ENCODE data around the gene CHRNA9. TPM values are rescaled to one million over a fixed set of nuclear protein-coding genes. Genes with fewer than 3 reads are reported as not detected.

The CHRNA9 gene
- total RNA-seq, 1 experiment from 2014 or later = 1.2 TPM

DNA sequence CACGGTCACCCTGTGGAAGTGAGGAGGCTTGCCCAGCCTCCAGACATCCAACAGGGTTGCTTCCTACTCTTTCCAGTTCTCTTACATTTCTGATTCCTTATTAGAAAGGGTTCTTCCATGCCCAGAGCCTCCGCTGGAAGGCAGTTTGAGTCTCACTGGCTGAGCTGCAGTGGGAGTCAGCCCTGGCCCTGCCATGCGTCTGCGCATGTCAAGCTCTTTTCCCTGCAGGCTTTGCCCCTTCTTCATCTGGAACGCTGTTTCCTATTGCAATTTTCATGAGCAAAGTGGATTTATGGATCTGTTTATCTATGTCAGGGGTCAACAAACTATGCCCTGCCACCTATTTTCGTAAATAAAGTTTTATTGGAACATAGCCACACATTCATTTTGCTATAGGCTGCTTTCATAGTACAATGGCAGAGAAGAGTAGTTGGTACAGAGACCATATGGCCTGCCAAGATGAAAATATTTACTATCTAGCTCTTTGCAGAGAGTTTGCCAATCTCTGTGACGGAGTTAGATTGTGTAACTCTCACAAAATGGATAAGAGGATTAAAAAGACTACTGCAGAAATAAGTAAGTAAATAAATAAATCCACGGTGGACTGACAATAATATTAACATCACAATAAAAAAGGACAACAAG is 3.9 kb upstream of the CHRNA9 start (continued):
- TF ChIP-seq, protein P1, sequence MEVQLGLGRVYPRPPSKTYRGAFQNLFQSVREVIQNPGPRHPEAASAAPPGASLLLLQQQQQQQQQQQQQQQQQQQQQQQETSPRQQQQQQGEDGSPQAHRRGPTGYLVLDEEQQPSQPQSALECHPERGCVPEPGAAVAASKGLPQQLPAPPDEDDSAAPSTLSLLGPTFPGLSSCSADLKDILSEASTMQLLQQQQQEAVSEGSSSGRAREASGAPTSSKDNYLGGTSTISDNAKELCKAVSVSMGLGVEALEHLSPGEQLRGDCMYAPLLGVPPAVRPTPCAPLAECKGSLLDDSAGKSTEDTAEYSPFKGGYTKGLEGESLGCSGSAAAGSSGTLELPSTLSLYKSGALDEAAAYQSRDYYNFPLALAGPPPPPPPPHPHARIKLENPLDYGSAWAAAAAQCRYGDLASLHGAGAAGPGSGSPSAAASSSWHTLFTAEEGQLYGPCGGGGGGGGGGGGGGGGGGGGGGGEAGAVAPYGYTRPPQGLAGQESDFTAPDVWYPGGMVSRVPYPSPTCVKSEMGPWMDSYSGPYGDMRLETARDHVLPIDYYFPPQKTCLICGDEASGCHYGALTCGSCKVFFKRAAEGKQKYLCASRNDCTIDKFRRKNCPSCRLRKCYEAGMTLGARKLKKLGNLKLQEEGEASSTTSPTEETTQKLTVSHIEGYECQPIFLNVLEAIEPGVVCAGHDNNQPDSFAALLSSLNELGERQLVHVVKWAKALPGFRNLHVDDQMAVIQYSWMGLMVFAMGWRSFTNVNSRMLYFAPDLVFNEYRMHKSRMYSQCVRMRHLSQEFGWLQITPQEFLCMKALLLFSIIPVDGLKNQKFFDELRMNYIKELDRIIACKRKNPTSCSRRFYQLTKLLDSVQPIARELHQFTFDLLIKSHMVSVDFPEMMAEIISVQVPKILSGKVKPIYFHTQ (CRISPR knock-in tag; IDR thresholded peaks at IDR 0.05) = no peak
- TF ChIP-seq ZNF219 (CRISPR knock-in tag; IDR thresholded peaks at IDR 0.05; ENCODE audit: borderline replicate concordance) = no peak
- TF ChIP-seq ZNF396 (CRISPR knock-in tag; IDR thresholded peaks at IDR 0.05; ENCODE audit: borderline replicate concordance) = no peak
- TF ChIP-seq SOX15 (CRISPR knock-in tag; IDR thresholded peaks at IDR 0.05) = no peak
- no peak for TF ChIP-seq GABPB1 (CRISPR knock-in tag; IDR thresholded peaks at IDR 0.05)
- no peak for TF ChIP-seq IRF2 (CRISPR knock-in tag; IDR thresholded peaks at IDR 0.05; ENCODE audit: borderline replicate concordance, low read depth)

DNA sequence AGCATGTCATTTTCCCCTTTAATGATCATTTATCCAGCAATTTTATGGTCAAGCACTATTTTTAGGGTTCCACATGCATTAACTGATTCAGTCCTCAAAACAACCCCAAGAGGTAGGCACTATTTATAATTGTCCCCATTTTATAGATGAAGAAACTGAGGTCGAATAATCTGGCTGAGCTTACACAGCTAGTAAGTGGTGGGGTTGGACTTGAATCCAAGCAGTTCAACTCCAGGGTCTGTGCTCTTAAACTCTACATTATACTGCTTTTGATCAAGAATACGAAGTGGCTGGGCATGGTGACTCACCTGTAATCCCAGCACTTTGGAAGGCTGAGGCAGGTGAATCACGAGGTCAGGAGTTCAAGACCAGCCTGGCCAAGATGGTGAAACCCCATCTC is 3.2 kb upstream of the CHRNA9 start:
- H3K27me3 Mint-ChIP-seq (ENCODE audit: low read depth) = peaks cover 3% of the 10 kb centered on the region; the same call in 1 of the 2 replicates
- no peaks in the 10 kb centered on the region for H3K36me3 Mint-ChIP-seq
- ChIA-PET CTCF (interaction anchor here (0.6 to 1.6 kb wide), 3 partner anchors 15 to 85 kb away, joined by 3 to 5 read pairs (median 3); no protein-coding TSS in a partner anchor), POLR2A (interaction anchor here (0.7 kb wide), 1 partner anchor 152 kb away, joined by 4 read pairs; no protein-coding TSS in a partner anchor)
- no peak for DNase-seq (ENCODE audit: low spot score)
- H3K4me1 Mint-ChIP-seq = peaks cover 38% of the 10 kb centered on the region
- no peak overlapping the region for H3K27ac Mint-ChIP-seq
- TF ChIP-seq TP53 (CRISPR knock-in tag; IDR thresholded peaks at IDR 0.05) = no peak
- no peak for TF ChIP-seq MXD4 (CRISPR knock-in tag; IDR thresholded peaks at IDR 0.05; ENCODE audit: borderline replicate concordance)
- TF ChIP-seq, protein P2, sequence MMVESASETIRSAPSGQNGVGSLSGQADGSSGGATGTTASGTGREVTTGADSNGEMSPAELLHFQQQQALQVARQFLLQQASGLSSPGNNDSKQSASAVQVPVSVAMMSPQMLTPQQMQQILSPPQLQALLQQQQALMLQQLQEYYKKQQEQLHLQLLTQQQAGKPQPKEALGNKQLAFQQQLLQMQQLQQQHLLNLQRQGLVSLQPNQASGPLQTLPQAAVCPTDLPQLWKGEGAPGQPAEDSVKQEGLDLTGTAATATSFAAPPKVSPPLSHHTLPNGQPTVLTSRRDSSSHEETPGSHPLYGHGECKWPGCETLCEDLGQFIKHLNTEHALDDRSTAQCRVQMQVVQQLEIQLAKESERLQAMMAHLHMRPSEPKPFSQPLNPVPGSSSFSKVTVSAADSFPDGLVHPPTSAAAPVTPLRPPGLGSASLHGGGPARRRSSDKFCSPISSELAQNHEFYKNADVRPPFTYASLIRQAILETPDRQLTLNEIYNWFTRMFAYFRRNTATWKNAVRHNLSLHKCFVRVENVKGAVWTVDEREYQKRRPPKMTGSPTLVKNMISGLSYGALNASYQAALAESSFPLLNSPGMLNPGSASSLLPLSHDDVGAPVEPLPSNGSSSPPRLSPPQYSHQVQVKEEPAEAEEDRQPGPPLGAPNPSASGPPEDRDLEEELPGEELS (CRISPR knock-in tag; IDR thresholded peaks at IDR 0.05) = no peak
- TF ChIP-seq RELA (CRISPR knock-in tag; IDR thresholded peaks at IDR 0.05; ENCODE audit: borderline replicate concordance) = no peak
- no peak for TF ChIP-seq FOXJ3 (CRISPR knock-in tag; IDR thresholded peaks at IDR 0.05; ENCODE audit: borderline replicate concordance)
- no peak for TF ChIP-seq OVOL2 (CRISPR knock-in tag; IDR thresholded peaks at IDR 0.05; ENCODE audit: borderline replicate concordance)
- no peak for TF ChIP-seq ZNF416 (CRISPR knock-in tag; IDR thresholded peaks at IDR 0.05)
- TF ChIP-seq RORB (CRISPR knock-in tag; IDR thresholded peaks at IDR 0.05) = no peak
- TF ChIP-seq JUN (CRISPR knock-in tag; IDR thresholded peaks at IDR 0.05) = no peak
- no peak for TF ChIP-seq ZNF138 (CRISPR knock-in tag; conservative IDR thresholded peaks at IDR 0.05)
- TF ChIP-seq ESRRA (CRISPR knock-in tag; IDR thresholded peaks at IDR 0.05; ENCODE audit: borderline replicate concordance) = no peak
- TF ChIP-seq SMAD4 (CRISPR knock-in tag; IDR thresholded peaks at IDR 0.05) = no peak
- no peak overlapping the region for H3K4me3 Mint-ChIP-seq
- ATAC-seq = no peak
- no peaks in the 10 kb centered on the region for H3K9me3 Mint-ChIP-seq

DNA sequence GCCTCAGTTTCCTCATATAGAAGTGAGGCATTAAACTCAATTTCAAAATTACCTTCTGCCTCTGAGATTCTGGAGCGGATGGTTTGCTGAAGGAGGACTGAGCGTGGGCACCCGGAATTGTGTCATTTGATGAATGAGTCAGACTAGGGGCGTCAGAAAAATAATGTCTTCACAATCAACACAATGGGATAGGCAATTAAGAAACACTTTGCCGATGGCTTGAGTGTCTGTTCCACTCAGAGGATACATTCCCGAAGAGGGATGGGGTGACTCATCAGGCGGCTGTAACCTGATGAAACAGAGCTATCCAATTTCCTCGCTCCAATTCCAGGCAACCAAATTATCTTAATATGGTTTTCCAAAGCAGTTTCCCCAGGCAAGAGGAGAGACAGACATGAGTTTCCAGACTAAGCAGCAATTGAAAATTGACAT is 1.2 kb upstream of the CHRNA9 start:
- ATAC-seq (no peak), DNase-seq (ENCODE audit: low spot score) (no peak)
- ChIA-PET POLR2A (no interaction called here), CTCF (interaction anchor here (1.1 to 2.9 kb wide), 3 partner anchors 8 to 169 kb away, joined by 3 to 28 read pairs (median 21); no protein-coding TSS in a partner anchor)
- Mint-ChIP-seq H3K9me3 (no peaks in the 10 kb centered on the region), H3K4me3 (no peak overlapping the region), H3K4me1 (peaks cover 42% of the 10 kb centered on the region), H3K27me3 (ENCODE audit: low read depth) (peaks cover 3% of the 10 kb centered on the region; the same call in 1 of the 2 replicates), H3K27ac (no peak overlapping the region), H3K36me3 (no peaks in the 10 kb centered on the region)
- TF ChIP-seq, protein P3, sequence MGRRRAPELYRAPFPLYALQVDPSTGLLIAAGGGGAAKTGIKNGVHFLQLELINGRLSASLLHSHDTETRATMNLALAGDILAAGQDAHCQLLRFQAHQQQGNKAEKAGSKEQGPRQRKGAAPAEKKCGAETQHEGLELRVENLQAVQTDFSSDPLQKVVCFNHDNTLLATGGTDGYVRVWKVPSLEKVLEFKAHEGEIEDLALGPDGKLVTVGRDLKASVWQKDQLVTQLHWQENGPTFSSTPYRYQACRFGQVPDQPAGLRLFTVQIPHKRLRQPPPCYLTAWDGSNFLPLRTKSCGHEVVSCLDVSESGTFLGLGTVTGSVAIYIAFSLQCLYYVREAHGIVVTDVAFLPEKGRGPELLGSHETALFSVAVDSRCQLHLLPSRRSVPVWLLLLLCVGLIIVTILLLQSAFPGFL (CRISPR knock-in tag; IDR thresholded peaks at IDR 0.05; ENCODE audit: borderline replicate concordance) = no peak
- TF ChIP-seq GABPB1 (CRISPR knock-in tag; IDR thresholded peaks at IDR 0.05) = peak; percentile 48; the same call in 1 of the 2 replicates

Data from WTC11 (cell line).